Activated CD4-positive, alpha-beta T cell treated with anti-CD3 and anti-CD28 coated beads, Interleukin-2, Interleukin-4, amounts not matched to agents 100 ng/mL and 50 ng/mL, durations not matched to agents 16 hours and 8 hours (primary cell): ENCODE measurements around the gene AHCY.
"Not testable (repeated sequence)": the region's sequence is repeated elsewhere in the genome, so short reads cannot be mapped to it uniquely, and the experiment has no call there.

Source experiments
- DNase-seq: peaks from one replicate; pipeline ENCODE4 v3.0.0-alpha.2; 2020; ENCODE audit warnings: low spot score

The AHCY gene

DNA sequence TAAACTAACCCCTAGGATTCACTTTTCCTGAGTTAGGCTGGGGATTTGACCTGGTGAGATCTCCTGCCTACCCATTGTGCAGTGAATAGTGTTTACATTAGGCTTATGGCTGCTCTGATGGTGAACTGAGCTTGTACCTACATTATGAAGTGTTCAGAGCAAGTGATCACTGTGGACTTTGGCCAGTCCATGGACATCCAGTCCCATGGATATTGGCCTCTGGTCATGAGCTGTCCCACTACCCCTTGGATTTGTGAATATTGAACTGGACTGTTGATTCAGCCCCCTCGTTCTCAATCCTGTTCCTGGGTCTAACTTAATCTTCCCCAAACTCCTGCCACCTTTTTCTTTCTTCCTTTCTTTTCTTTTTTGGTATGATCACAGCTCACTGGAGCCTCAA lies 48.2 kb downstream of the AHCY start:
- no peak for DNase-seq

DNA sequence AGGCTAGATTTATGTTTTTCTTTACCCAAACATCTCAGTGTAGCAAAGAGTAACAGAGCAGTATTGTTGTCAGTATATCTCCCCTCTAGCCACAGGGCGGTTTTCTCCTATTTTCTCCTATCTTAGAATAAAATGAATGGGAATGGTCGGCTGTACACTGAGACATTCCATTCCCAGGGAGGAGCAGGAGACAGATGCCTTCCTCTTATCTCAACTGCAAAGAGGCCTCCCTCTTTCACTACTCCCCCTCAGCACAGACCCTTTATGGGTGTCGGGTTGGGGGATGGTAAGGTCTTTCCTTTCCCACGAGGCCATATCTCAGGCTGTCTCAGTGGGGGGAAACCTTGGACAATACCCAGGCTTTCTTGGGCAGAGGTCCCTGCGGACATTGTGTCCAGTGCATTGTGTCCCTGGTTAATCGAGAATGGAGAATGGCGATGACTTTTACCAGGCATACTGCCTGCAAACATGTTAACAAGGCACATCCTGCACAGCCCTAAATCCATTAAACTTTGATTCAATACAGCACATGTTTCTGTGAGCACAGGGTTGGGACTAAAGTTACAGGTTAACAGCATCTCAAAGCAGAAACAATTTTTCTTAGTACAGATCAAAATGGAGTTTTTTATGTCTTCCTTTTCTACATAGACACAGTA lies 50.6 kb downstream of the AHCY start:
- DNase-seq: not testable (repeated sequence)

DNA sequence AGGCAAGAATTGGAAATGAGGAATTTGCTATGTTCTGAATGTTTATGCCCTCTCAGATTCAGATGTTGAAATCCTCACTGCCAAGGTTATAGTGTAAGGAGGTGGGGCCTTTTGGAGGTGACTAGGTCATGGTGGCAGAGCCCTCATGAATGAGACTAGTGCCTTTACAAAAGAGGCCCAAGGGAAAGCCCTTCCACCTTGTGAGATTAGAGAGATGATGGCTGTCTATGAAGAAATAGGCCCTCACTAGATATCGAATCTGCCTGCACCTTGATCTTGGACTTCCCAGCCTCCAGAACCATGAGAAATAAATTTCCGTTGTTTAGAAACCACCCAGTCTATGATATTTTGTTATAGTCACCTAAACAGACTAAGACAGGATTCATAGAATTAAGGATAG lies 51.5 kb downstream of the AHCY start:
- no peak for DNase-seq

DNA sequence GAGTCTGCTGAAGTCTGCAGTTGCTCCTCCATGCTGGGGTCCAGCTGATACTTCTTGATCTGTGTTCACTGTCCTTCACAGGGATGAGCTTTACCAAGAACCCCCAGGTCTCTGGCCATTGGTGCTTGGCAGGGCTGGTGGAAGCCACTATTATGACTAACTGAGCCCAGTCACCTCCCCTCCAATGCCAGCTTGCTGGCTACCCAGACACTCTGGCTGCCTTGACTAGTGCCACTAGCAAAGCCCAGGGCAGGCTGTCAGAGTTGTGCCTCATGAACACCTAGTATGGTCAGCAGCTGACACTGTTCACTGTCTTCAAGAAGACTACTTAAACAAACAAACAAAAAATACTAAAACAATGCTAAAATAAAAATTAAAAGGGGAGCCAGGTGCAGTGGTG lies 53.1 kb downstream of the AHCY start:
- DNase-seq: no peak

DNA sequence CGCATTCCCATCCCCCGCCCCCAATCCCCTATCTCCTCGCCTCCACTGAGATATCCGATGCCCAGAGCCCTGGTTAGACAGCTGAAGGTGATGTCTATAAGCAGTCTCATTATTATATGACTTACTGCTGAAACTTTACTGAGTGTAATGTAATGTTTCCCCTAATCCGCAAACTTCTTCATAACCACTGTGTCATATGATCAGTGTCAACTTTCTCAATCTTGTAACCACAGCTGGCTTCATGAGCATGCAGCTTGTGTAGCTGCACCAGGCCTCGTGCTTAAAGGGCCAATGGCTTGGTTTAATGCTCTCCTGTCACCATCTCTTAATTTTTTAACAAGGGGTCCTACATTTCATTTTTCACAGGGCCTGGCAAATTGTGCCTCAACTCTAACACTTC lies 53.9 kb downstream of the AHCY start:
- DNase-seq: peak; percentile 44

DNA sequence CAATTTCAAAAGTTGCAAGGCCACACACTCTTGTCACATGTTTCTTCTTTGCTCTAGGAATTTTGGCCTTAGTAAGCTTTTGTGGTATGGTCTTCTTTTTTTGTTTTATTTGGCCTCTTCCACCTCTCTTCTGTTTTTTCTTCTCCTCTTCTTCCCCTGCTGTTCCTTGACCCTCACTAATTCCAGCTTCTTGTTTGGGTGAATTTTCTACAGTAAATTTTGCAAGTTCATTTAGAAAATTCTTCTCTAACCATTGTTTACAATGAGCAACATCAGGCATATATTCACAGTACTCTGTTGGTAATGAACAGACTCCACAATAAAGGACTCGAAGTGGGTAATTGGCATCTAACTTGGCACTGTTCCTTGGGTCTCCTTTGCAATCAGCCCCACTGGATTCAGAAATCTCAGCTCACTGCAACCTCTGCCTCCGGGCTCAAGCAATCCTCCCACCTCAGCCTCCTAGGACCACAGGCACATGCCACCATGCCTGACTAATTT lies 57.0 kb downstream of the AHCY start:
- DNase-seq: no peak

DNA sequence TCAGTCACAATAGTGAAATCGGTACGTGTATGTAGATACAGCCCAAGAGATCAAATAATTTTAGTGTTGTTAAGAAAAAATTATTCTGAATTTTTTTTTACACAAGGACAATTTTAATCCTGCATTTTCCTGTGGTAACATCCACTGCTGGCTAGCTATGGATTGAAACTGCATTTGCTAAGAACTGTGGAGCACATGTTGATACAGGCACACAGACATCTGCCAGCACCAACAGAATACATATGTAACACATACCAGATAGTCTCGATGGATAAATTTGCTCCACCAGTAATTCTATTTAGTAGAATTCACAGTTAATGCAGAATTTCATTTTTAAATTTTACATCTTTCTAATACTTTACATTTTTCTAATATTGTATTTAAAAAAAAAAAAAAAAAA lies 59.8 kb downstream of the AHCY start:
- no peak for DNase-seq

DNA sequence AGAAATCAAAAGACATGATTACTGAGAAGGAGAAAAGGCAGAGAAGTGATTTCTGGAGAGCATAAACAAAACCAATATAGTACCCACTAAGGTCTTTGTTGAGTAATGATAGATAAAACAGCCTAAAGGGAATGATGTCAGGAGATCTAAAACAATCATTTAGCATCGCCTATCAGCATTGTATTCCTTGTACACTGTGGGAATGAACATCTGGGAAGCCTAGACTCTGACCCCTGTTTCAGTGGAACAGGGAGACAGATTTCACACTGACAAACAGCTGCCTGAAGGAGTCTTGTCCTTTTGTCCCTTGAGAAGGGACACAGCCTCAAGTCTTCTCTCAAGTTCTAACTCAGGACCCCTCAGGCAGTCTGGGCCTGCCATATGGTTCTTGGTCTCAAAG lies 60.3 kb downstream of the AHCY start:
- DNase-seq: no peak

DNA sequence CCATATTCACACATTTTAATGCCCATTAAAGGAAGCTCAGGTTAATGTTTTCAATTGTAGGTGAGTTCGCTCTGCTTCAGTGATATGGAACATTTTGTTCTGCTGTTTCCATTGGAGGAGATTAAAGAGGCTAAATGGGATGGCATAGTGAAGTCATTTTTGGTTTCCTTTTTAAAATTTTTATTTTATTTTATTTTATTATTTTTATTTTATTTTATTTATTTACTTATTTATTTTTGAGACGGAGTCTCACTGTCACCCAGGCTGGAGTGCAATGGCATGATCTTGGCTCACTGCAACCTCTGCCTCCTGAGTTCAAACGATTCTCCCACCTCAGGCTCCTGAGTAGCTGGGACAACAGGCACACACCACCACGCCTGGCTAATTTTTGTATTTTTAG lies 61.1 kb downstream of the AHCY start:
- DNase-seq: not testable (repeated sequence)

DNA sequence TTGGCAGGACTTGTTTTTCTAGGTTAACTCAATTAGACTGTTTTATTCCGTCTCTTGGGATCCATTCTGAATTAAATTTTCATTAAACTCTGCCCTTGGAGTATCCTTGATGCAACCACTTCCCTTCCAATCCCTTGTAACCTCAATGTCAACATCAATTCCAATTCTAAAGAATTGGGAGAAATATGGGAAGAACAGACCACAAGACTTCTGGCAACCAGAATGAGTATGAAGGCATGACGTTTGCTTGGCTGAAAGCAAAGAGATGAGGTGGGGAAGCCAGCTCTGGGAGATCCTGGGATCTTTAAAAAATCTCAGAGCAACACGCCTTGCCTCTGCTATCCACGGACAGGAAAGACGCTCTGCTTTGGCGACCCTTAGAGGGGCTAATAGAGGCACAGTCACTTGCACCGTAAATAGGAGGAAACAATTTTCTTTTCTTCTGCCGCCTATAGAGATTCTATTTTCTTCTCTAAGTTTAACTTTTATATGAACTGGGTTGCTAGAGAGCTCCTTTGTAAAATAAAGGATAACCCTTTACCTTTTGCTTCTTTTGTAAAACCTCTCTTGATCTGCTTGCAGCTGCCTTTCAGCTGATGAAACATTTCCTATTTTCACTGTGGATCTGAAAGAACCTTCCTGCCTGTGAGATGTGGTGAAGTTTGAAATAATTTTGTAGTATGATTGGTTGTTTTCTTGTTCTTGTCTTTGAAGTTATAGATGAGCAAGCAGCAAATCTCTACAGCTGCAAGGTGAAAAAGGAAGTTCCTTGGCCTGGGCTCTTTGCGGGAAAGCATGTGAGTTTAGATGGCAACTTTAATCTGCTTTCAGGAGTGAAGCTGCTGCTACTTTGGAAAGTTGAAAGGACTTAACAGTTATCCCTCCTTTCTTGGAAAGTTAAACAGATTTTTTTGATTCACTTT lies 62.2 kb downstream of the AHCY start, which contains the start of gene ASIP:
ASIP (plus strand) TSS at position 731 of the 923 bp plus-strand sequence. CDS start 18,952 bp downstream, outside the sequence.
- no peak for DNase-seq

DNA sequence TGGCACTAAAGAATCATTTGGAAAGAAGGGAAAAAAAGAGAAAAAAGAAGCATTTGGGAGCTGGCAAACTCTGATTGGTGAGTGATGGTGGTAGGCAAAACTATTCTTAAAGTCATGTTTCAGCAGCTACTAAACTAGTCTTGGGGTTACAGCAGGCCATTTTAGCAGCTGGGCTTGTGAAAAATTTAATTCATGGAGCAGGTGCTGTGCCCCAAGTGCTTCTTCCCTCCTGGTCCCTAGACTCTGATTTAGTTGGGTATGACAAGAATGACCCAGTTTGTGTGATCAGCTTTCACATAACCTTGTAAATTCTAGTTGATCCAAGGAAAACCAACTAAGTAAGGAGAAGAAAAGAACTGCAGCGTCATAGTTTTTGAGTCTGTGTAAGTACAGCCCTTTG lies 63.0 kb downstream of the AHCY start:
- no peak for DNase-seq

DNA sequence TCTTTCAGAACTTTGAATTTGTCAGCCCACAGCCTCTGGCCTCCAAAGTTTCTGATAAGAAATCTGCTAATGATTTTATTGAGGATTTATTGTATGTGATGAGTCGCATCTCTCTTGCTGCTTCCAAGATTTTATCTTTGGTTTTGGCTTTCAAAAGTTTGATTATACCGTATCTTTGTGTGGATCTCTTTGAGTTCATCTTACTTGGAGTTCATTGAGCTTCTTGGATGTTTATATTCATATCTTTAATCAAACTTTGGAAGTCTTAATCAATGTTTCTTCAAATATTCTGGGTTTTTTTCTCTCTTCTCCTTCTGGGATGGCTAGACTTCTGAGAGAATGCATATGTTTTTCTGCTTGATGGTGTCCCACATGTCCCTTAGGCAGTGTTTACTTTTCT lies 65.2 kb downstream of the AHCY start:
- no peak for DNase-seq

DNA sequence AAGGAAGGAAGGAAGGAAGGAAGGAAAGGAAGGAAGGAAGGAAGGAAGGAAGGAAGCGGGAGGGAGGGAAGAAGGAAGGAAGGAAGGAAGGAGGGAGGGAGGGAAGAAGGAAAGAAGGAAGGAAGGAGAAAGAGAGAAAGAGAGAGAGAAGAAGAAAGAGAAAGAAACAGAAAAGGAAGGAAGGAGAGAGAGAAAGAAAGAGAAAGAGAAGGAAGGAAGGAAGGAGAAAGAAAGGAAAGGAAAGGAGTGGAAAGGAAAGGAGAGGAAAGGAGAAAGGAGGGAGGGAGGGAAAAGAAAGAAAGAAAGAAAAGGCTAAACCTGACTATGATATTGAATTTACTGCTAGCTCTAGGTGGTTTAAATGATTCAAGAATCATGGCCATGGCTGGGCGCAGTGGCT lies 67.3 kb downstream of the AHCY start:
- no peak for DNase-seq

DNA sequence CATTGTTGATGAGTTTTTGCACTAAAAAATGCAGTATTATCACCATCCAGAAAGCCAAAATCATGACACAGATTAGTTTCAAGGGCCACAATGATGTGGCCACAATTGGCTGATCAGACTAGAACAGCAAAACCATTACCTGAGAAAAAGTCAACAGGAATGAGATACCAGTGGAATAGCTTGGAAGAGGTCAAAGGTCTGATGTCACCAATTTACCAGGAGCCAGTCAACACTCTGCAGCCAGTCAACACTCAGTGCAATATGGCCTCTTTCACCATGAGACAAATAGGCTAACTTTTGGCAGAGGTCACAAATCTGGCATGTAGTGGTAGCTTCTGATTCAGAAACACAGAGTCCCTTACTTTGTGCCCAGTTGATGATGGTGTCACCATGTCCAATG lies 69.5 kb downstream of the AHCY start:
- no peak for DNase-seq

DNA sequence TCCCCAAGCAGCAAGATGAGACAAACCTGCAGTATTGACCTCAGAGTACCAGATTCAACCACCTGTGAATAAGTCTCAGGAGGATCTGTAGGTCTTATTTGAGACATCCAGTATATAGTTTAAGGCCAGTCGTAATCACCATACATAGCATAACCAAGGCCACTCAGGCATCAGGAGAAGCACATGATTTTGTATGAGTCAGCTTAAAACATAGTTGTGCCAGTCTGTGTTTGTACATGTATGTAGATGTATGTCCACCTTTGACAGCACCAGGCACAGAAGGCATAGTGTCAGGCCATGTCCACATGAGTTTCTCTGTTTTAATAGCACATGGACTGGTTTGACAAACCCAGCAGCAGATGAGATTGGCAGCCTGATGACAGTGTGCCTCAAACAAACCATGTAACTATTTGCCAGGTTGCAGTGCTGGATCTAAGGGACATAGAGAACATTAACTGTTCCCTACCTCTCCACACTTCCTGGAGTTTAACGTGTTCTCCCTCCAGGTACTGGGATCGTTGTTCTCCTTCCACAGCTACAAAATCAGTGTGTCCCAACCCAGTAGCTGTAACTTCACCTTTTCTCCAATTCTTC lies 70.6 kb downstream of the AHCY start:
- DNase-seq: no peak

DNA sequence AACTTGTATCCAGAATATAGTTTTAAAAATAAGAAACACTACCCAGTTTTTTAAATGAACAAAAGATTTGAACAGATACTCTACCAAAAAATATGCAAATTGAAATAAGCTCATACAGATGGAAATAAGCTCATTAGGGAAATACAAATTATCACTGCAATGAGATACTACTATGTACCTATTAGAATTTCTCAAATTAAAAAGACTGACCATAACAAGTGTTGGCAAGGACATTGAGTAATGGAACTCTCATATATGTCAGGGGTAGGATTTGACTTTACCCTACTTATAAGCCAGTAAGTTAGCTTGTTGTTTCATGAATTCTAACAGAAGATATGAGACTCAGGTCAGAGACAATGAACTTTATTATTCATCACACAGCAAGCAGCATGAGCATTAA lies 71.5 kb downstream of the AHCY start:
- no peak for DNase-seq
